Ascending aorta (tissue), 2 donors: ENCODE data around the gene CAB39L. TPM values are rescaled to one million over a fixed set of nuclear protein-coding genes. Genes with fewer than 3 reads are reported as not detected.

Experiments
- DNase-seq, 2 donors: peaks; one replicate each; pipeline ENCODE4 v3.0.0-alpha.2; 2019; ENCODE audit warnings: low spot score in 2 of 2
- H3K27ac ChIP-seq, 2 donors: fragments of 200-600 bp; sonication (generic); one replicate each; pipeline ENCODE4 v1.5.1; 2016 to 2017; ENCODE audit warnings: mild to moderate bottlenecking in 1 of 2
- H3K27me3 ChIP-seq: fragments of 200-600 bp; sonication (generic); one replicate; pipeline ENCODE4 v1.5.1; 2017
- H3K36me3 ChIP-seq, 2 donors: fragments of 200-600 bp; sonication (generic); one replicate each; pipeline ENCODE4 v1.5.1; 2016
- H3K4me1 ChIP-seq, 2 donors: fragments of 200-600 bp; sonication (generic); one replicate each; pipeline ENCODE4 v1.5.1; 2016 to 2017; ENCODE audit warnings: mild to moderate bottlenecking in 1 of 2
- H3K4me3 ChIP-seq, 2 donors: fragments of 200-600 bp; sonication (generic); one replicate each; pipeline ENCODE4 v1.5.1; 2016 to 2017; ENCODE audit warnings: mild to moderate bottlenecking in 1 of 2
- H3K9me3 ChIP-seq, 2 donors: fragments of 200-600 bp; sonication (generic); one replicate each; pipeline ENCODE4 v1.5.1; 2016
- intact Hi-C: fragments of 100-400 bp; cut with DNase I; formaldehyde crosslinking; loops from one replicate; pipeline ENCODE4 v1.15.1; 2023
- total RNA-seq: library from RNA; depleted of rRNA; stranded (reverse); fragments of >200 nt; gene quantifications from one replicate; pipeline ENCODE4 v1.1.0, GENCODE V29; 2016
- TF ChIP-seq, protein P1 (sequence below), 3 experiments: fragments of 200-600 bp in 2 of 3; fragments of 450-650 bp in 1 of 3; sonication (generic) in 2 of 3; IDR thresholded peaks; one replicate each; pipeline ENCODE4 v1.5.1; 2016 to 2019; ENCODE audit warnings: antibody characterized with exemption in 3 of 3, mild to moderate bottlenecking in 1 of 3, moderate library complexity in 1 of 3

Gene CAB39L
- total RNA-seq, 1 donor from 2014 or later = 30.1 TPM

GRCh38 chr13:49403996-49404702, 39.7 kb downstream of the CAB39L start:
- TF ChIP-seq, protein P1, sequence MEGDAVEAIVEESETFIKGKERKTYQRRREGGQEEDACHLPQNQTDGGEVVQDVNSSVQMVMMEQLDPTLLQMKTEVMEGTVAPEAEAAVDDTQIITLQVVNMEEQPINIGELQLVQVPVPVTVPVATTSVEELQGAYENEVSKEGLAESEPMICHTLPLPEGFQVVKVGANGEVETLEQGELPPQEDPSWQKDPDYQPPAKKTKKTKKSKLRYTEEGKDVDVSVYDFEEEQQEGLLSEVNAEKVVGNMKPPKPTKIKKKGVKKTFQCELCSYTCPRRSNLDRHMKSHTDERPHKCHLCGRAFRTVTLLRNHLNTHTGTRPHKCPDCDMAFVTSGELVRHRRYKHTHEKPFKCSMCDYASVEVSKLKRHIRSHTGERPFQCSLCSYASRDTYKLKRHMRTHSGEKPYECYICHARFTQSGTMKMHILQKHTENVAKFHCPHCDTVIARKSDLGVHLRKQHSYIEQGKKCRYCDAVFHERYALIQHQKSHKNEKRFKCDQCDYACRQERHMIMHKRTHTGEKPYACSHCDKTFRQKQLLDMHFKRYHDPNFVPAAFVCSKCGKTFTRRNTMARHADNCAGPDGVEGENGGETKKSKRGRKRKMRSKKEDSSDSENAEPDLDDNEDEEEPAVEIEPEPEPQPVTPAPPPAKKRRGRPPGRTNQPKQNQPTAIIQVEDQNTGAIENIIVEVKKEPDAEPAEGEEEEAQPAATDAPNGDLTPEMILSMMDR (IDR thresholded peaks at IDR 0.05) = no peak
- intact Hi-C loops = no loop called here

GRCh38 chr13:49400755-49401659, 42.9 kb downstream of the CAB39L start:
- peak overlapping the region; percentile 40 to 64 for H3K4me3 ChIP-seq
- TF ChIP-seq, protein P1 (IDR thresholded peaks at IDR 0.05) = no peak
- peak overlapping the region; percentile 84 to 86 for H3K27ac ChIP-seq
- peaks cover 3 to 17% of the 10 kb centered on the region in 2 donors for H3K9me3 ChIP-seq
- intact Hi-C loops = loop anchor here (2.0 kb wide), 1 partner anchor 36 kb away; no protein-coding TSS in a partner anchor
- no peaks in the 10 kb centered on the region for H3K36me3 ChIP-seq
- H3K27me3 ChIP-seq = no peaks in the 10 kb centered on the region
- peak in 1 of 2 donors; percentile 66 for DNase-seq
- H3K4me1 ChIP-seq = peaks cover 0 to 5% of the 10 kb centered on the region in 2 donors

More at GRCh38 chr13:49403996-49404702, 39.7 kb downstream of the CAB39L start:
- peaks cover 0 to 5% of the 10 kb centered on the region in 2 donors for H3K4me1 ChIP-seq
- H3K27ac ChIP-seq = no peak overlapping the region
- H3K27me3 ChIP-seq = no peaks in the 10 kb centered on the region
- peaks cover 3 to 17% of the 10 kb centered on the region in 2 donors for H3K9me3 ChIP-seq
- DNase-seq = no peak
- H3K4me3 ChIP-seq = no peak overlapping the region
- H3K36me3 ChIP-seq = no peaks in the 10 kb centered on the region

DNA sequence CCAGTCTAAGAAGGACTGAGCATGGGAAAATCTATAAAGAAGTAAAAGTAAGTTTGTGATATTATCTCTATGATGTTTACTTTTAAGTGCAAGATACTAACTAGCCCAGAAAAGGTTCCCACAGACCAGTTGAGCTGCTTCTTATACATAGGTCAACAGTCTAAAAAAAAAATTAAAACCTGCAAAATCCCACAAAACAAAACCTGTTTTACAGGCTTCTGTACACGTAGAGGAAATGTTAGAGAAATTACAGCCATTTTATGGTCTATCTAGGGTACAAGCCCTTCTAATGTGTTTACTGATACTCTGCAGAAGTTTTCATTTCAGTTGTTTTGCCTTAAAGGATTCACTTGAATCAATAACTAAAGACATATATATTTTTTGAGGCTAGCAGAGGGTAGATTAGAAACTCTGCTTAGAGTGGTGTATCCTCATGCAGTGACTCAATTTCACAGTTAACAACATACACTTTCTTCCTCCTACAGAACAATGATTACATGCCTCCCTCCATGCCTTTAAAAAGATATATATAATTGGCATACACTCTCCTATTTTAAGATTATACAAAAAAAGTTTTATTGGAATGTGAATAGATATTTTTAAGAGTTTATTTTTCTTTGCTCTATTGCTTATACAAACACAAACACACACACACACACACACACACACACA, 43.9 kb downstream of the CAB39L start:
- TF ChIP-seq, protein P1 (IDR thresholded peaks at IDR 0.05) = no peak
- Histone ChIP-seq H3K27ac (peak overlapping the region; percentile 84 to 86), H3K27me3 (no peaks in the 10 kb centered on the region), H3K36me3 (no peaks in the 10 kb centered on the region), H3K4me1 (peaks cover 0 to 8% of the 10 kb centered on the region in 2 donors), H3K9me3 (peaks cover 0 to 13% of the 10 kb centered on the region in 2 donors), H3K4me3 (peak overlapping the region; percentile 40 to 64)
- DNase-seq = no peak
- intact Hi-C loops = loop anchor here (2.0 kb wide), 1 partner anchor 37 kb away; no protein-coding TSS in a partner anchor

GRCh38 chr13:49395878-49396380, 47.9 kb downstream of the CAB39L start:
- TF ChIP-seq, protein P1 (IDR thresholded peaks at IDR 0.05) = no peak
- DNase-seq = no peak
- H3K4me1 ChIP-seq = peaks cover 0 to 5% of the 10 kb centered on the region in 2 donors
- no peak overlapping the region for H3K4me3 ChIP-seq
- peak overlapping the region; percentile 74 to 83 for H3K27ac ChIP-seq
- H3K9me3 ChIP-seq = no peaks in the 10 kb centered on the region
- H3K36me3 ChIP-seq = no peaks in the 10 kb centered on the region
- intact Hi-C loops = loop anchor here (2.0 kb wide), 1 partner anchor 39 kb away; no protein-coding TSS in a partner anchor
- H3K27me3 ChIP-seq = no peaks in the 10 kb centered on the region

- H3K4me1 ChIP-seq = peaks cover 0 to 5% of the 10 kb centered on the region in 2 donors
- peak overlapping the region; percentile 74 to 83 for H3K27ac ChIP-seq
- no peaks in the 10 kb centered on the region for H3K27me3 ChIP-seq
- intact Hi-C loops = loop anchor here (2.0 kb wide), 1 partner anchor 39 kb away; no protein-coding TSS in a partner anchor
- no peaks in the 10 kb centered on the region for H3K9me3 ChIP-seq
- TF ChIP-seq, protein P1 (IDR thresholded peaks at IDR 0.05) = no peak
- H3K4me3 ChIP-seq = no peak overlapping the region
- no peaks in the 10 kb centered on the region for H3K36me3 ChIP-seq
- peak in 1 of 2 donors; percentile 79 for DNase-seq
Measured at GRCh38 chr13:49395451-49395865, 48.4 kb downstream of the CAB39L start.
